ENCODE results near the gene COPS7A. TPM values are rescaled to one million over a fixed set of nuclear protein-coding genes. Genes with fewer than 3 reads are reported as not detected.

Gene COPS7A
- total RNA-seq, 4 donors from 2014 or later, result 39.0 to 55.6 (median 45.4) TPM

- TF ChIP-seq, protein P1, sequence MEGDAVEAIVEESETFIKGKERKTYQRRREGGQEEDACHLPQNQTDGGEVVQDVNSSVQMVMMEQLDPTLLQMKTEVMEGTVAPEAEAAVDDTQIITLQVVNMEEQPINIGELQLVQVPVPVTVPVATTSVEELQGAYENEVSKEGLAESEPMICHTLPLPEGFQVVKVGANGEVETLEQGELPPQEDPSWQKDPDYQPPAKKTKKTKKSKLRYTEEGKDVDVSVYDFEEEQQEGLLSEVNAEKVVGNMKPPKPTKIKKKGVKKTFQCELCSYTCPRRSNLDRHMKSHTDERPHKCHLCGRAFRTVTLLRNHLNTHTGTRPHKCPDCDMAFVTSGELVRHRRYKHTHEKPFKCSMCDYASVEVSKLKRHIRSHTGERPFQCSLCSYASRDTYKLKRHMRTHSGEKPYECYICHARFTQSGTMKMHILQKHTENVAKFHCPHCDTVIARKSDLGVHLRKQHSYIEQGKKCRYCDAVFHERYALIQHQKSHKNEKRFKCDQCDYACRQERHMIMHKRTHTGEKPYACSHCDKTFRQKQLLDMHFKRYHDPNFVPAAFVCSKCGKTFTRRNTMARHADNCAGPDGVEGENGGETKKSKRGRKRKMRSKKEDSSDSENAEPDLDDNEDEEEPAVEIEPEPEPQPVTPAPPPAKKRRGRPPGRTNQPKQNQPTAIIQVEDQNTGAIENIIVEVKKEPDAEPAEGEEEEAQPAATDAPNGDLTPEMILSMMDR (IDR thresholded peaks at IDR 0.05; ENCODE audit: low read depth), result no peak
These were observed 24.9 kb downstream of the COPS7A start for GRCh38 chr12:6748761-6749160.

DNA sequence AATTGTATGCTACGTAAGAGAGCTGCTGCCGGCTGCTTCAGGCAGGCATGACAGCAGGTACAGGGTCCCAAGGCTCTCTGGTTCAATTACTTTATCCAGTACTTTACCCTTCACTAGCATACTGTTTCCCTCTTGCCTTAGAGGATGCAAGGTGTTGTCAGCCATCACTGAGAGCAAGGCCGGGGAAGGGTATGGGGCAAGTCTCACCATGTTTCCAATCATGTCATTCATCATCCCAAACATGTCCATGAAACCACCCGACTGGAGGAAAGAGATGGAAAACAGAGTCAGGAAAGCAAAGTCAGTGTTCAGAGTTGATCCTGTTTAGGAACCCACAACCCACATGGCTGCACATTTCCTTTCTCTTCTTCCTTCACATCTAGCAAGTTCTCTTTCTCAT is 26.7 kb downstream of the COPS7A start:
- TF ChIP-seq, protein P1 (IDR thresholded peaks at IDR 0.05; ENCODE audit: low read depth), result no peak

- TF ChIP-seq, protein P1 (IDR thresholded peaks at IDR 0.05; ENCODE audit: low read depth), result no peak
These were observed 27.9 kb downstream of the COPS7A start for GRCh38 chr12:6751767-6752166.

- TF ChIP-seq, protein P1 (IDR thresholded peaks at IDR 0.05; ENCODE audit: low read depth), result no peak
These were observed 28.5 kb downstream of the COPS7A start for GRCh38 chr12:6752167-6752920.

DNA sequence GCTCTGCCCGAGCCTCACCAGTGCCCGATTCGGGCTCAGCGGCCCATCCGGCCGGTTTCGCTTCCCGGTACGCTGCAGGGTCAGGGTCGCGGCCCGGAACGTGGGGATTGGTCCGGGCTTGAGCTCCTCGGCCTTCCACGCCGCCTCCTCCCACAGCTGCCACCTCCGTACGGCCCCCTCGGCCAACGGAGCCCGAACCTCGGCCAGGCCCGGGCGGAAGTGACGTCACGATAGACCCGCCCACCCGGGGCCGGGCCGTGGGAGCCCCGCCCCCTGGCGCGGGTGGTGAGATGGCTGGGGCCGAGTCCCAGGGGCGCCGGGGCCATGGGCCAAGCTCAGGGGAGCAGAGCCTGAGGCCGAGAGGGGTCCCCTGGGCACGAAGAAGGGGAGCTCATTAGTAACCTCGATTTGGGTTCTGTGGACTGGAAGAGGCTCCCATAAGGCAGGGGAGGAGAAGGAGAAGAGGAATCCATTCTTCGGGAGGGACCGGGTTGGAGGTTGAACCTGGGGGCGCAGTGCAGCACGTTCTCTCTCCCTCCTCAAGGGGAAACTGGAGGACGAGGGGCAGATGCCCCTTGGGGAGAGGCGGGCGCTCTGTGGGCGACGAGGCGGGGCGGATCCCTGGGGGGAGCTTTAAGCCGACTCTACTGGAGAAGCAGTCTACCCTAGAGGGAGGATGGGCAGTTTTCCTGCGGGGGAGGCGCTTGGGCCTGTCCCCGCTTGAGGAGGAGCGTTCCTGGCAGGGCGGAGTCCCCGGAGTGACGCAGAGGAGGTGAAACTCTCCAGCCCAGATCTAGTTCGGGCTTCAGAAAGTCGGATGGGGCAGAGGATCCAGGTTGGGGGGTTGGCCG is 29.3 kb downstream of the COPS7A start, which contains the start of gene MLF2:
Gene MLF2, minus strand, starts transcription at position 221 of the 851 bp plus-strand sequence. CDS start 807 bp downstream, outside the sequence.
- TF ChIP-seq, protein P1 (IDR thresholded peaks at IDR 0.05; ENCODE audit: low read depth), result no peak

- TF ChIP-seq, protein P1 (IDR thresholded peaks at IDR 0.05; ENCODE audit: low read depth), result no peak
These were observed 30.0 kb downstream of the COPS7A start for GRCh38 chr12:6753772-6754356.

GRCh38 chr12:6754411-6754810 is 30.6 kb downstream of the COPS7A start:
- TF ChIP-seq, protein P1 (IDR thresholded peaks at IDR 0.05; ENCODE audit: low read depth), result no peak
